Mucosa of descending colon (tissue), 3 donors: ENCODE results near the gene AQR. TPM values are rescaled to one million over a fixed set of nuclear protein-coding genes. Genes with fewer than 3 reads are reported as not detected.

Experiments used
- ATAC-seq: fragments of 200-7000 bp; cut with Tn5 transposase; one replicate; pipeline ENCODE4 v1.9.1; 2020; ENCODE audit warnings: mild to moderate bottlenecking, moderate library complexity
- DNase-seq, 3 donors: peaks; one replicate each; pipeline ENCODE4 v3.0.0-alpha.2; 2020
- H3K36me3 ChIP-seq: fragments of 200-600 bp; one replicate; pipeline ENCODE4 v1.8.0; 2021; ENCODE audit warnings: low read depth, mild to moderate bottlenecking
- H3K4me1 ChIP-seq: fragments of 200-600 bp; one replicate; pipeline ENCODE4 v1.8.0; 2021; ENCODE audit warnings: low read depth, mild to moderate bottlenecking
- H3K4me3 ChIP-seq: fragments of 200-600 bp; one replicate; pipeline ENCODE4 v1.8.0; 2021; ENCODE audit warnings: mild to moderate bottlenecking
- H3K9me3 ChIP-seq: fragments of 200-600 bp; one replicate; pipeline ENCODE4 v1.8.0; 2021; ENCODE audit warnings: mild to moderate bottlenecking
- CTCF ChIP-seq: fragments of 200-600 bp; IDR thresholded peaks from one replicate; pipeline ENCODE4 v1.8.0; 2022; ENCODE audit warnings: antibody characterized with exemption, mild to moderate bottlenecking
- intact Hi-C, 2 donors: fragments of 100-400 bp; cut with DNase I in 1 of 2; cut with micrococcal nuclease in 1 of 2; formaldehyde crosslinking; loops; one replicate each; pipeline versions ENCODE4 v1.11.0 to v1.11.1; 2022; cut with DNase I, micrococcal nuclease
- total RNA-seq, 3 donors: library from RNA; stranded (reverse); fragmentation: NEBNext Ultra II Directional in 2 of 3; extraction: Animal tissue kit (Norgen Biotek cat#: 25700) in 2 of 3; gene quantifications; one replicate each; pipeline versions ENCODE4 v1.2.1 to v1.2.4, GENCODE V29; 2021 to 2023
- donor health status: DM: no; HTN: no; CAD: no; lungs with moderate emphysema.
- donor health status: DM: no; HTN: no; CAD: no.
- donor health status: DM: no; HTN: yes; CAD: no.

AQR gene
- total RNA-seq, 3 donors from 2014 or later = 25.1 to 26.6 (median 26.4) TPM

GRCh38 chr15:34892963-34893591 is 76.5 kb downstream of the AQR start:
- intact Hi-C loops = no loop called here
- Histone ChIP-seq H3K4me1 (no peaks in the 10 kb centered on the region), H3K4me3 (no peak overlapping the region), H3K9me3 (peaks cover 12% of the 10 kb centered on the region), H3K36me3 (peaks cover 4% of the 10 kb centered on the region)
- no peak for TF ChIP-seq CTCF
- ATAC-seq = no peak
- no peak for DNase-seq

GRCh38 chr15:34890424-34890823 is 79.1 kb downstream of the AQR start:
- H3K4me1 ChIP-seq = no peaks in the 10 kb centered on the region
- H3K36me3 ChIP-seq = peaks cover 4% of the 10 kb centered on the region
- H3K4me3 ChIP-seq = no peak overlapping the region
- peaks cover 12% of the 10 kb centered on the region for H3K9me3 ChIP-seq
- DNase-seq = no peak
- ATAC-seq = no peak
- TF ChIP-seq CTCF = no peak
- intact Hi-C loops = no loop called here

GRCh38 chr15:34889476-34889875 is 80.1 kb downstream of the AQR start:
- DNase-seq = no peak
- no peak for ATAC-seq
- peaks cover 12% of the 10 kb centered on the region for H3K9me3 ChIP-seq
- TF ChIP-seq CTCF = no peak
- intact Hi-C loops = no loop called here
- no peak overlapping the region for H3K4me3 ChIP-seq
- H3K36me3 ChIP-seq = peaks cover 4% of the 10 kb centered on the region
- no peaks in the 10 kb centered on the region for H3K4me1 ChIP-seq

GRCh38 chr15:34886134-34886533 is 83.4 kb downstream of the AQR start:
- ATAC-seq (no peak), DNase-seq (no peak)
- no peaks in the 10 kb centered on the region for H3K36me3 ChIP-seq
- H3K9me3 ChIP-seq = no peaks in the 10 kb centered on the region
- intact Hi-C loops = no loop called here
- no peak overlapping the region for H3K4me3 ChIP-seq
- H3K4me1 ChIP-seq = no peaks in the 10 kb centered on the region
- no peak for TF ChIP-seq CTCF

GRCh38 chr15:34883633-34884032 is 85.9 kb downstream of the AQR start:
- ATAC-seq = no peak
- no peak for DNase-seq
- no peak overlapping the region for H3K4me3 ChIP-seq
- no peaks in the 10 kb centered on the region for H3K4me1 ChIP-seq
- no peaks in the 10 kb centered on the region for H3K9me3 ChIP-seq
- intact Hi-C loops = no loop called here
- no peak for TF ChIP-seq CTCF
- H3K36me3 ChIP-seq = no peaks in the 10 kb centered on the region

- DNase-seq = no peak
- ATAC-seq = no peak
- H3K36me3 ChIP-seq = no peaks in the 10 kb centered on the region
Measured at GRCh38 chr15:34883042-34883441, 86.5 kb downstream of the AQR start.

More at GRCh38 chr15:34883042-34883441, 86.5 kb downstream of the AQR start:
- no peaks in the 10 kb centered on the region for H3K4me1 ChIP-seq
- H3K4me3 ChIP-seq = no peak overlapping the region
- H3K9me3 ChIP-seq = no peaks in the 10 kb centered on the region
- TF ChIP-seq CTCF = no peak
- intact Hi-C loops = no loop called here
